ENCODE results near the gene VWA8.

Gene VWA8

GRCh38 chr13:41820581-41821237 lies 140.2 kb downstream of the VWA8 start:
- Histone ChIP-seq H3K36me3 (replicated peaks) (no peaks in the 10 kb centered on the region), H3K27me3 (replicated peaks) (no peaks in the 10 kb centered on the region), H3K27ac (no peak overlapping the region), H3K4me3 (ENCODE audit: low read depth, low read length) (no peak overlapping the region)
- TF ChIP-seq CTCF (IDR thresholded peaks at IDR 0.05; ENCODE audit: low read depth, low read length, missing control alignments): no peak
- in situ Hi-C loops (cut with HindIII; ENCODE audit: low pct_ligation_motif_present, low sequenced_read_pairs): no loop called here
- DNase-seq: no peak

- TF ChIP-seq CTCF (IDR thresholded peaks at IDR 0.05; ENCODE audit: low read depth, low read length, missing control alignments): no peak
- in situ Hi-C loops (cut with HindIII; ENCODE audit: low pct_ligation_motif_present, low sequenced_read_pairs): no loop called here
- no peaks in the 10 kb centered on the region for H3K27me3 ChIP-seq (replicated peaks)
- DNase-seq: no peak
- H3K36me3 ChIP-seq (replicated peaks): no peaks in the 10 kb centered on the region
- H3K27ac ChIP-seq: no peak overlapping the region
- no peak overlapping the region for H3K4me3 ChIP-seq (ENCODE audit: low read depth, low read length)
These were observed 144.9 kb downstream of the VWA8 start for GRCh38 chr13:41816057-41816456.

- no peak overlapping the region for H3K4me3 ChIP-seq (ENCODE audit: low read depth, low read length)
- DNase-seq: no peak
- TF ChIP-seq CTCF (IDR thresholded peaks at IDR 0.05; ENCODE audit: low read depth, low read length, missing control alignments): no peak
- H3K27ac ChIP-seq: peak overlapping the region; percentile 57
- no peaks in the 10 kb centered on the region for H3K36me3 ChIP-seq (replicated peaks)
- no peaks in the 10 kb centered on the region for H3K27me3 ChIP-seq (replicated peaks)
- in situ Hi-C loops (cut with HindIII; ENCODE audit: low pct_ligation_motif_present, low sequenced_read_pairs): no loop called here
These were observed 147.5 kb downstream of the VWA8 start for GRCh38 chr13:41813426-41813825.

- no peak for TF ChIP-seq CTCF (IDR thresholded peaks at IDR 0.05; ENCODE audit: low read depth, low read length, missing control alignments)
- DNase-seq: no peak
- Histone ChIP-seq H3K27me3 (replicated peaks) (no peaks in the 10 kb centered on the region), H3K27ac (peak overlapping the region; percentile 57), H3K4me3 (ENCODE audit: low read depth, low read length) (no peak overlapping the region), H3K36me3 (replicated peaks) (no peaks in the 10 kb centered on the region)
- in situ Hi-C loops (cut with HindIII; ENCODE audit: low pct_ligation_motif_present, low sequenced_read_pairs): no loop called here
These were observed 148.1 kb downstream of the VWA8 start for GRCh38 chr13:41812851-41813250.

- Histone ChIP-seq H3K27me3 (replicated peaks) (no peaks in the 10 kb centered on the region), H3K4me3 (ENCODE audit: low read depth, low read length) (no peak overlapping the region), H3K27ac (no peak overlapping the region), H3K36me3 (replicated peaks) (no peaks in the 10 kb centered on the region)
- in situ Hi-C loops (cut with HindIII; ENCODE audit: low pct_ligation_motif_present, low sequenced_read_pairs): no loop called here
- no peak for TF ChIP-seq CTCF (IDR thresholded peaks at IDR 0.05; ENCODE audit: low read depth, low read length, missing control alignments)
- no peak for DNase-seq
These were observed 148.7 kb downstream of the VWA8 start for GRCh38 chr13:41812237-41812636.

- no peak for TF ChIP-seq CTCF (IDR thresholded peaks at IDR 0.05; ENCODE audit: low read depth, low read length, missing control alignments)
- in situ Hi-C loops (cut with HindIII; ENCODE audit: low pct_ligation_motif_present, low sequenced_read_pairs): no loop called here
- Histone ChIP-seq H3K27ac (no peak overlapping the region), H3K36me3 (replicated peaks) (no peaks in the 10 kb centered on the region), H3K4me3 (ENCODE audit: low read depth, low read length) (no peak overlapping the region), H3K27me3 (replicated peaks) (no peaks in the 10 kb centered on the region)
- DNase-seq: no peak
These were observed 149.3 kb downstream of the VWA8 start for GRCh38 chr13:41811588-41812021.
